PC-3 (cell line): ENCODE results near the gene SLC25A21.

ENCODE experiments used
- CTCF ChIP-seq: fragments of 300-600 bp; sonication (generic); conservative IDR thresholded peaks from 2 replicates; pipeline ENCODE4 v1.5.1; 2017; ENCODE audit warnings: antibody characterized with exemption, low read depth, mild to moderate bottlenecking, low read length
- EZH2 ChIP-seq: fragments of 300-600 bp; sonication (generic); IDR thresholded peaks from one replicate; pipeline ENCODE4 v1.6.1; 2017; ENCODE audit warnings: antibody characterized with exemption, mild to moderate bottlenecking, low read length; ENCODE audit not compliant: unreplicated experiment
- EZH2phosphoT487 ChIP-seq: fragments of 300-600 bp; sonication (generic); IDR thresholded peaks from 2 replicates; pipeline ENCODE4 v1.6.1; 2018; ENCODE audit warnings: mild to moderate bottlenecking, antibody characterized with exemption, low read length, borderline replicate concordance

DNA sequence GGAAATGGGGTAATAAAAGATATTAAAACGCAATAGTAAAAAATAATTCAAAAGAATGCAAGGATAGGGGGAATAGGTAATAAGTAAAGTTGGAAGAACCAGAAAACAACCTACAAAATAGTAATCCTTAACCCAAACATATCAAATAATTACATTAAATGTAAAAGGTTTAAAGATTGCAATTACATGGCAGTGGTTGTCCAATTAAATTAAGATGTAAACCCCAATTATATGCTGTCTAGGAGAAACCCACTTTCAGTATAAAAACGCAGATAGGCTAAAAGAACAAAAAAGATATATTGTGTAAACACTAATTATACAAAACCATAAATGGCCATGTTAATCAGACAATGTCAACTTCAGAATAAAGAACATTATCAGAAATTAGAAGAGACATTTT, 247.3 kb downstream of the SLC25A21 start:
- TF ChIP-seq EZH2 = no peak
- TF ChIP-seq CTCF = no peak
- no peak for TF ChIP-seq EZH2phosphoT487
